Endothelial cell of umbilical vein (primary cell): ENCODE results near the gene SDK2. TPM values are rescaled to one million over a fixed set of nuclear protein-coding genes. Genes with fewer than 3 reads are reported as not detected.

Experiments used
- BruUV-seq: library from RNA; stranded (reverse); fragments of 400-500 nt; replicated peaks from 2 replicates; lab custom pipeline; 2021; lab: Mats Ljungman, UMichigan
- CTCF ChIA-PET: fragments of 300-600, 350-600 bp; sonication (Branson Sonifier 250); formaldehyde crosslinking; loops from one replicate; lab custom pipeline; 2021; ENCODE audit warnings: antibody characterized with exemption, inconsistent platforms; lab: Charles Lee
- POLR2A ChIA-PET: fragments of 300-600, 350-600 bp; sonication (Branson Sonifier 250); formaldehyde crosslinking; loops from one replicate; lab custom pipeline; 2021; ENCODE audit warnings: antibody characterized with exemption, inconsistent platforms; lab: Charles Lee
- DNase-seq: peaks from one replicate; pipeline ENCODE4 v3.0.0-alpha.2; 2011; ENCODE audit warnings: low read depth, low spot score
- FAIRE-seq: peaks from 2 replicates; lab custom pipeline; 2011; peaks lifted over from hg19 to GRCh38; lab: Jason Lieb, UNC
- H2AFZ ChIP-seq: 2 replicates; pipeline ENCODE4 v1.6.0; 2012; ENCODE audit warnings: low read depth, low read length, control low read depth, inconsistent platforms
- H3K27ac ChIP-seq: 2 replicates; pipeline ENCODE4 v1.5.1; 2011; ENCODE audit warnings: low read depth, mild to moderate bottlenecking, control low read depth, low read length, moderate library complexity; ENCODE audit not compliant: insufficient read depth
- H3K27me3 ChIP-seq, 2 experiments: 2 replicates each; pipeline versions ENCODE4 v1.6.0 to v1.6.1; 2011; ENCODE audit warnings: low read length in 2 of 2, mixed read lengths in 1 of 2; ENCODE audit not compliant: control insufficient read depth in 2 of 2, insufficient read depth in 2 of 2
- H3K36me3 ChIP-seq, 2 experiments: 2 replicates in 1 of 2; 3 replicates in 1 of 2; pipeline ENCODE4 v1.5.1; 2011; ENCODE audit warnings: low read length in 2 of 2, mild to moderate bottlenecking in 1 of 2, moderate library complexity in 1 of 2; ENCODE audit not compliant: control insufficient read depth in 2 of 2, insufficient read depth in 2 of 2; ENCODE audit errors: extremely low read depth in 1 of 2
- H3K4me1 ChIP-seq: 3 replicates; pipeline ENCODE4 v1.5.1; 2011; ENCODE audit warnings: mild to moderate bottlenecking, low read length; ENCODE audit not compliant: control insufficient read depth, insufficient read depth; ENCODE audit errors: extremely low read depth
- H3K4me2 ChIP-seq: 2 replicates; pipeline ENCODE4 v1.6.1; 2011; ENCODE audit warnings: low read length, control low read depth, mixed read lengths; ENCODE audit not compliant: insufficient read depth
- H3K4me3 ChIP-seq, 3 experiments: fragments of 200-600 bp in 1 of 3; sonication (generic), shearing (Covaris generic) in 1 of 3; replicated peaks in 1 of 3; 2 replicates each; pipeline ENCODE4 v1.5.1; 2011 to 2016; ENCODE audit warnings: control low read depth in 3 of 3, low read length in 3 of 3, mild to moderate bottlenecking in 2 of 3, inconsistent platforms in 1 of 3, low read depth in 1 of 3, moderate library complexity in 1 of 3; ENCODE audit not compliant: insufficient read depth in 1 of 3
- H3K79me2 ChIP-seq: 2 replicates; pipeline ENCODE4 v1.6.0; 2012; ENCODE audit warnings: low read length, inconsistent platforms; ENCODE audit not compliant: control insufficient read depth, insufficient read depth
- H3K9ac ChIP-seq: replicated peaks from 2 replicates; pipeline ENCODE3; 2011; ENCODE audit warnings: low read length, control low read depth; ENCODE audit not compliant: insufficient read depth; ENCODE audit errors: extremely low read depth
- H3K9me1 ChIP-seq: replicated peaks from 3 replicates; pipeline ENCODE4 v1.6.0; 2011; ENCODE audit warnings: mild to moderate bottlenecking, low read length; ENCODE audit not compliant: control insufficient read depth, insufficient read depth; ENCODE audit errors: extremely low read depth
- H3K9me3 ChIP-seq: replicated peaks from 2 replicates; pipeline ENCODE4 v1.5.1; 2012; ENCODE audit warnings: low read length, inconsistent platforms; ENCODE audit not compliant: control insufficient read depth, insufficient read depth
- H4K20me1 ChIP-seq: replicated peaks from 2 replicates; pipeline ENCODE3; 2011; ENCODE audit warnings: mild to moderate bottlenecking, low read length; ENCODE audit not compliant: control insufficient read depth, insufficient read depth; ENCODE audit errors: extremely low read depth
- CTCF ChIP-seq, 2 donors: IDR thresholded peaks; 1 replicate in 1 of 2; 2 replicates in 1 of 2; pipeline ENCODE4 v1.5.1; 2011; ENCODE audit warnings: low read length in 2 of 2, mild to moderate bottlenecking in 2 of 2, moderate library complexity in 2 of 2, control low read depth in 1 of 2, inconsistent platforms in 1 of 2, low read depth in 1 of 2; ENCODE audit not compliant: insufficient read depth in 1 of 2; ENCODE audit errors: extremely low read depth in 1 of 2
- EZH2 ChIP-seq: IDR thresholded peaks from 2 replicates; pipeline ENCODE4 v1.6.1; 2012; ENCODE audit warnings: borderline replicate concordance, low read depth, mild to moderate bottlenecking, moderate library complexity, low read length, inconsistent platforms; ENCODE audit not compliant: severe bottlenecking
- FOS ChIP-seq: IDR thresholded peaks from 2 replicates; pipeline ENCODE4 v1.6.1; 2011; ENCODE audit warnings: mild to moderate bottlenecking, low read length, moderate library complexity, borderline replicate concordance; ENCODE audit not compliant: insufficient read depth
- GATA2 ChIP-seq: IDR thresholded peaks from 2 replicates; pipeline ENCODE4 v1.7.0; 2011; ENCODE audit warnings: low read depth, mild to moderate bottlenecking, moderate library complexity, mixed read lengths, low read length; ENCODE audit not compliant: insufficient read length, insufficient read depth
- POLR2A ChIP-seq: IDR thresholded peaks from 2 replicates; pipeline ENCODE4 v1.6.1; 2012; ENCODE audit warnings: low read depth, mild to moderate bottlenecking, control low read depth, low read length
- POLR2AphosphoS5 ChIP-seq: IDR thresholded peaks from 2 replicates; pipeline ENCODE4 v1.6.1; 2012; ENCODE audit warnings: low read depth, mild to moderate bottlenecking, control low read depth, low read length, moderate library complexity; ENCODE audit not compliant: insufficient read depth
- dilution Hi-C: fragments of 300-500 bp; cut with MboI; formaldehyde crosslinking; loops from one replicate; pipeline ENCODE4 v1.15.0; 2019; ENCODE audit warnings: low sequenced_read_pairs; ENCODE audit not compliant: extremely low pct_ligation_motif_present
- intact Hi-C: fragments of 100-400 bp; cut with micrococcal nuclease; formaldehyde crosslinking; loops from one replicate; pipeline ENCODE4 v1.10.0; 2022
- polyA plus RNA-seq, 4 experiments: library from polyadenylated mRNA; depleted of rRNA in 3 of 4; stranded (reverse) in 3 of 4; unstranded in 1 of 4; fragments of >200 nt; gene quantifications; 2 replicates each; pipeline versions ENCODE4 v1.2.1 to v1.2.3, GENCODE V29; 2011 to 2012; ENCODE audit warnings: missing spikeins in 1 of 4
- total RNA-seq: library from RNA; stranded (reverse); gene quantifications from 2 replicates; pipeline ENCODE4 v1.2.3, GENCODE V29; 2021
- TF ChIP-seq, protein P1 (sequence below): IDR thresholded peaks from 2 replicates; pipeline ENCODE4 v1.6.1; 2011; ENCODE audit not compliant: insufficient read depth, insufficient read length

The SDK2 gene
- total and polyA plus RNA-seq, 2 donors (not counting 3 experiments of a cell fraction or from before 2014, with no cell fraction given) = not detected

GRCh38 chr17:73348018-73348828 lies 296.0 kb downstream of the SDK2 start:
- Histone ChIP-seq H3K79me2 (no peaks in the 10 kb centered on the region), H3K9me3 (no peaks in the 10 kb centered on the region), H3K4me1 (no peaks in the 10 kb centered on the region), H3K4me3 (no peak overlapping the region), H3K9me1 (no peaks in the 10 kb centered on the region), H3K27ac (no peak overlapping the region), H3K4me2 (no peak overlapping the region), H3K36me3 (no peaks in the 10 kb centered on the region), H3K27me3 (no peaks in the 10 kb centered on the region), H4K20me1 (no peaks in the 10 kb centered on the region), H2AFZ (no peak overlapping the region), H3K9ac (no peak overlapping the region)
- no peak for DNase-seq
- dilution Hi-C loops = no loop called here
- TF ChIP-seq CTCF (IDR thresholded peaks at IDR 0.05; ENCODE audit: extremely low read depth in 1 of 2, insufficient read depth in 1 of 2, low read depth in 1 of 2, low read length in 2 of 2) = no peak
- TF ChIP-seq GATA2 = no peak
- no peak for TF ChIP-seq POLR2AphosphoS5
- TF ChIP-seq POLR2A = no peak
- TF ChIP-seq EZH2 = no peak
- TF ChIP-seq FOS = no peak
- TF ChIP-seq, protein P1, sequence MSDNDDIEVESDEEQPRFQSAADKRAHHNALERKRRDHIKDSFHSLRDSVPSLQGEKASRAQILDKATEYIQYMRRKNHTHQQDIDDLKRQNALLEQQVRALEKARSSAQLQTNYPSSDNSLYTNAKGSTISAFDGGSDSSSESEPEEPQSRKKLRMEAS = no peak
- no TSS peak for BruUV-seq
- intact Hi-C loops = no loop called here
- POLR2A ChIA-PET = no interaction called here
- FAIRE-seq = no peak
- CTCF ChIA-PET = interaction anchor here (0.5 to 2.2 kb wide), 4 partner anchors 9 to 50 kb away, joined by 3 to 9 read pairs (median 3); no protein-coding TSS in a partner anchor
